Ramos (cell line): Measurements from ENCODE around the gene S100A11.

Source experiments
- in situ Hi-C: fragments of 300-500 bp; cut with MboI; formaldehyde crosslinking; loops from one replicate; pipeline ENCODE4 v1.14.3; 2022; ENCODE audit warnings: low sequenced_read_pairs; ENCODE audit not compliant: unreplicated experiment

Gene S100A11

DNA sequence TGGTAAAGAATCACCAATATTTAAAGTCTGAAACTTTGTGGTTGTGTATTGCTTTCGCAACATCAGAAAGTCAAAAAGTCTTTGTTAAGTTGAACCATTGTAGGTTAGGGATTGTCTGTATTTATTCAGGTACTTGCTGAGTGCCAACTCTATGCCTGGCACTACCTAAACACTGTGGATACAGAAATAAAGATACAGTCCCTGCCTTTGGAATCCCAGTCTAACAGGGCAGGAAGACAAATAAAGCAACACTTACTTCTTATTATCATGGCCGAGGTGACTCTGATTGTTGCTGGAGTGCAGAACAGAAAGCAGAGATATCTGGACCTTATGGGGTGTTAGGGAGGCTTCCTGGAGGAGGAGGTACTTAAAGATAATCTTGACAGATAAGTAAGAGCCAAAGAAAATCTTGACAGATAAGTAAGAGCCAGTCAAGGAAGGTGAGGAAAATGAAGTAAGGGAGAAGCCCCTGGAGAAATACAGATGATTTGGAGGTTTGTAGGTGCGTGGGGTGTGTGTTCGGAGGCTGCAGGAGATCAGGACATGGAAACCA lies 31.4 kb downstream of the S100A11 start:
- in situ Hi-C loops, result no loop called here

- in situ Hi-C loops, result no loop called here
These were observed 32.9 kb downstream of the S100A11 start for GRCh38 chr1:152003846-152004442.

DNA sequence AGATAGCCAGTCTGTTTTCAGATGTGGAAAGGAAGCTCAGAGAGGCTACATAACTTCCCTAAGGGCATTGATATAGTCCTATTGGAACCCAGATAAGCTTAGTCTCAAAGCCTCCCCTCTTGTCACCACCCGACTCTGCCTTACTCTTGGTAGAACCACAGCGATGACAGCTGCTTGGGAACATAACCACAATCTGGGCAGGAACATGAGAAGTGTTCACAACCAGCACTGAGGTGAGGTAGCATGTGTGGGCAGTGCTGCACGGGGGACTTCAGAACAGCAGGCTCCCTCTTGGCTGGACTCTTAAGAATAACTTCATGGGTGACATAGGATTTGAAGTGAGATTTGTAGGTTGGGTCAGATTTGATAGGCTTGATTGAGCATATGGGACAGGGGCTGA lies 33.8 kb downstream of the S100A11 start:
- in situ Hi-C loops, result no loop called here

DNA sequence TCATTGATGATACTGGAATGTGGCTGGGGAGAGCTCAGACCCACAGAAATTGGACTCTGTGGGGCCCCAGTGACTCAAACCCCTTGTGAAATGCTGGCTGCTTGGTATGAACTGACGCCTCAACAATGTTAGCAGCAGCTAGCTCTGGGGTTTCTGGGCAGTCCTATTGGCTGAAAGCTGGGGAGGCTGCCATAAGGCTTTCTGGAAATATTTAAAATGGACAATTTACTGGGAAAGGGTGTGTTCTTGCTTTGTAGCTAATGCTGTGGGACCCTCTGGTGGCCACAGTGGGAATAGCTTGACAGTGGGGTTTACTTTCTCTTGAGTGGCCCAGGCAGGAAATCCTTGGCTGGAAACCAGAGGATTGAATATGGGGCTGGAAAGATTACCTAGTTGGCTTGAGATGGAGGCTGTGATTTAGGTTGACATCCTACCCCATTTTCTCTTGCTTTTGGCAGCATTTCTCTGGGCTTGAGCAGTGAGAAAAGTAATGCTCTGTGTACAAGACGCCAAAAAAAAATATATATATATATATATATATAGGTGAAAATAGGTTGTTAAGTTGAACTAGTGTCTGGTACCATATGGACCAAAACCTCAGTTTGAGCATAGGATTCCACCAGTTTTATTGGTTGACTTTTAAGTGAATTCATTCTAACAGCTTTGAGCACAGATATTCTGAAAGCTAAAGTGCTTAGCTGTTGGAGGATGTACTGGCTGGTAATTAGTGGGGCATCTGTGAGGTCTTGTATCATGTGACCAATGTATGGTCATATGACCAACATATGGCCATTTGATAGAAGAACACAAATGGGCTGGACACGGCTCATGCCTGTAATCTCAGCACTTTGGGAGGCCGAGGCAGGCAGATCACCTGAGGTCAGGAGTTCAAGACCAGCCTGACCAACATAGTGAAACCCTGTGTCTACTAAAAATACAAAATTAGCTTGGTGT lies 34.9 kb downstream of the S100A11 start:
- in situ Hi-C loops, result no loop called here

DNA sequence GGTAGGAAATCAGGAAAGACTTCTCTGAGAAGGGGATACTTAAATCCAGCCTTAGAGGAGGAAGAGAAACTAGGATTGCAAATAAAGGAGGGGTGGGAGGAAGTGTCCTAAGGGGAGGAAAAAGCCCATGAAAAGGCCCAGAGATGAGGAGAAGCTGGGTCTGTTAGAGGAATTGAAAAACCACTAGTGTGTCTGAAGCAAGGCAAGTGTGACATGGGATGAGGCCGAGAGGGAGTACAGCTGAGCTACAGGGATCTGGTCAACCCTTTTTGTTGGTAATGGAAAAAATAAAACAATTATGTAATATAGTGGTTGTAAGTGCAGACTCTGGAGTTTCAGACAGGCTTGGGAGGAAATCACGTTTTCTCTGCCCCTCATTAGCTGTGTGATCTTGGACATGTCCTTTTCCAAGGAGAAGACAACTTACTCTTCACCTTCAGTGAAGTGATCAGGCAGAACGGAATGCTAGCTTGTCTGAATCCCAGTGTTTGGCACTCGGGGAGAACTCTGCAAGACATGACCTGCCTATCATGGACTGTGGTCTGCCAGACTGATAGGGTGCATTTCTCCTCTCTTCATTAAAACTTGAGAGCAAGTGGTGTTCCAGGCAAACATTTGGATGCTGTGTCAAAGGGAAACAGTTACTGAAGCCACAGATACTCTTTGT lies 35.7 kb downstream of the S100A11 start:
- in situ Hi-C loops, result no loop called here

GRCh38 chr1:151998611-151999362 lies 38.0 kb downstream of the S100A11 start:
- in situ Hi-C loops, result loop anchor here (5.0 kb wide), 1 partner anchor 111 kb away; no protein-coding TSS in a partner anchor

- in situ Hi-C loops, result loop anchor here (5.0 kb wide), 1 partner anchor 110 kb away; no protein-coding TSS in a partner anchor
These were observed 39.6 kb downstream of the S100A11 start for GRCh38 chr1:151997284-151997570.

DNA sequence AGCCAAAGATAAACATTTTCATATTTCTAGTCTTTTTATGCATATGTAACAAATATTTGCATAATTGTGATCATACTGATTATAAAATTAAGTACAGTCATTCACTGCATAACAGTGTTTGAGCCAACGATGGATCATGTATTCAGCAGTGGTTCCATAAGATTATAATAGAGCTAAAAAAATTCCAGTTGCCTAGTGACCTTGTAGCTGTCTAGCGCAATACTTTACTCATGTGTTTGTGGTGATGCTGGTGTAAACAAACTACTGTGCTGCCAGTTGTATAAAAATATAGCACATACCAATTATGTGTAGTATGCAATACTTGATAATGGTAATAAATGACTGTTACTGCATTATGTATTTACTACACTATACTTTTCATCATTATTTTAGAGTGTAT lies 41.0 kb downstream of the S100A11 start:
- in situ Hi-C loops, result loop anchor here (5.0 kb wide), 1 partner anchor 108 kb away; no protein-coding TSS in a partner anchor

- in situ Hi-C loops, result loop anchor here (5.0 kb wide), 1 partner anchor 108 kb away; no protein-coding TSS in a partner anchor
These were observed 41.8 kb downstream of the S100A11 start for GRCh38 chr1:151994956-151995355.

- in situ Hi-C loops, result no loop called here
These were observed 42.9 kb downstream of the S100A11 start, which contains the start of gene S100A10 for GRCh38 chr1:151993734-151994496. TSS of gene S100A10 (minus strand) at chr1:151993859. CDS start at chr1:151986230, 7,629 bp downstream.

DNA sequence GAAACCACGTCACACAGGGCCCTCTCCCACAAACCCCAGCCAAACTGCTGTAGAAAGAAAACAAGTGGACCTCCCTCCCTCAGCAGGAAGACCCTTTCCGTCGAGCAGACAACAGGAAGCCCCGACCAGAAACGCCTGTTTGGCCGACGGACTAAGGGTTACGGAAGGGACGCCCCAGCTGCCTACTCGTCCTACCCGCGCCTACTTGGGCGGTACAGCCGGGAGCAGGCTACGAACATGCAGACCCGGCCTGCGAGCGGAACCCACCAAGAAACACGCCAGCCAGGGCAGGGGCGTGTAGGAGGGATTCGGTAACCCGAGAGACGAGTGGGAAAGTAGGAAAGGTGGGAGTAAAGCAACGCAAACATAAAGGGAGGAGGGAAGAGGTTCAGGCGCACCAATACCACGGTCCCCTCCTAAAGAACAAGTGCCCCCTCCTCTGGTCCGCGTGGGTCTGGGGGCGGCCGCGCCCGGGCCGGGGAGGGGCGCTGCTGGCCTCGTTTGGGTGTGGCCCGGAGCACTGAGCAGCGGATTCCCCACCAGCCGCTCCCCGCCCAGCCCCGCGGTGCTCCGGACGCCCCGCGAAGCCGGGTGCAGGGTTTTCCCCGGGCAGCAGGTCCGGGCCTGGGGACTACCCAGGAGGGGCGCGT lies 43.6 kb downstream of the S100A11 start:
- in situ Hi-C loops, result no loop called here

- in situ Hi-C loops, result no loop called here
These were observed 44.3 kb downstream of the S100A11 start for GRCh38 chr1:151992303-151993083.

GRCh38 chr1:151991663-151992302 lies 45.0 kb downstream of the S100A11 start:
- in situ Hi-C loops, result no loop called here

DNA sequence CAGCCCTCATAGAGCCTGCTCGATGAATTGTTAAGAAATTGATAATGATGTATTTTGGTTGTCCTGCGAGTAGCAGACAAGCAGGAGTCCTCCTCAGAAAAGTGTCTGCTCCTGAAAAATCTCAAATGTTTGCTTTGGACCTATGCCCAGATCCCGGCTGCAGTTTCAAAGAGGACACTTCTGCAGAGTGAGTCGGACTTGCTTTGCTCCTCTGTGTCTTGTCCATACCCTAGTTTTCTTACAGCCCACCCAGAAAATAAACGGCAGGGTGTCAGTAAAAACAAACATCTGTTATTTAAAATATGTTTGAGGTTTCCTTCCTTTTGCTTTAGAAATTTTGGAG lies 46.0 kb downstream of the S100A11 start:
- in situ Hi-C loops, result no loop called here

- in situ Hi-C loops, result no loop called here
These were observed 46.5 kb downstream of the S100A11 start for GRCh38 chr1:151990058-151990855.

GRCh38 chr1:151989211-151989862 lies 47.5 kb downstream of the S100A11 start:
- in situ Hi-C loops, result no loop called here
